Activated effector memory CD4-positive, alpha-beta T cell treated with anti-CD3 and anti-CD28 coated beads, Interleukin-2, amount 50 U/mL, for 16 hours (primary cell): ENCODE results near the gene KLHL28.
A peak's percentile ranks its signal among the peaks of the same experiment; 100 is the strongest.

Source experiments
- DNase-seq: peaks from one replicate; pipeline ENCODE4 v3.0.0-alpha.2; 2020

Gene KLHL28

DNA sequence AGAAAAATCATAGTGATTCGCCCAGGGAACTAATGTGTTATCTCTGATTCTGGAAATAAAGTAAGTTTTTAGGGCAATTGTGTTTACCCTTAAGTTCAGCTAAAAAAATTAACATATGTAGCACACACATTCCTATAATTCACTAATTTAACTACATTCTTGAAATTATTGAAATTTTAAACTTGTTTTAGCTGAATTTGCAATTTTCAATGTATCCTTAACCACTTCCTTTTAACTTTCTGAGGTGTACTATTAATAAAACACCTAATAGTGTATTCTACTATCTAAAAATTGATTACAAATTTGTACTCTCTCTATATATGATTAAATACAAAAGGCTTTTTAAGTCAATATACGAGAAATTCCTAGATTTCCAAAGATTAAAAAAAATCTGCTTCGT is 2.2 kb downstream of the KLHL28 start:
- no peak for DNase-seq

DNA sequence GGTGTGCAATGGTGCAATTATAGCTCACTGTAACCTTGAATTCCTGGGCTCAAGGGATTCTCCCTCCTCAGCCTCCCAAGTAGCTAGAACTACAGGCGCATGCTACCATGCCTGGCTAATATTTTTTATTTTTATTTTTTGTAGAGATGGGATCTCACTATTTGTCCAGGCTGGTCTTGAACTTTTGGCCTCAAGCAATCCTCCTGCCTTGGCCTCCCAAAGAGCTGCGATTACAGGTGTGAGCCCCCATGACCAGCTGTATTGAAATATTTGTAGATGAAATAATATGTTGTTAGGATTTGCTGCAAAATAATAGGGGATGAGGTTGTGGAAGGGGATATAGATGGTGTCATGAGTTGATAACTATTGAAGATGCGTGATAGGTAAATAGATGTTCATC is 4.9 kb downstream of the KLHL28 start:
- no peak for DNase-seq

DNA sequence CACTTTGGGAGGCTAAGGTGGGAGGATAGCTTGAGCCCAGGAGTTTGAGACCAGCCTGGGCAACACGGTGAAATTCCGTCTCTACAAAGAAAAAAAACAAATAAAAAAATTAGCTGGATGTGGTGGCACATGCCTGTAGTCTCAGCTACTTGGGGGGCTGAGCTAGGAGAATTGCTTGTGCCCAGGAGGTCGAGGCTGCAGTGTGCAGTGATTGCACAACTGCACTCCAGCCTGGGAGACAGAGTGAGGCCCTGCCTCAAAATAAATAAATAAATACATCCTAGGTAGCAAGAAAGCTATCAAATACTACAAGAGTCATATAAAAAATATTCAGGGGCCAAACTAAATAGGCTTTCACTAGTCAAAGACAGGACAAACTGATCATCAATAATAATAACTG is 6.2 kb downstream of the KLHL28 start:
- no peak for DNase-seq

DNA sequence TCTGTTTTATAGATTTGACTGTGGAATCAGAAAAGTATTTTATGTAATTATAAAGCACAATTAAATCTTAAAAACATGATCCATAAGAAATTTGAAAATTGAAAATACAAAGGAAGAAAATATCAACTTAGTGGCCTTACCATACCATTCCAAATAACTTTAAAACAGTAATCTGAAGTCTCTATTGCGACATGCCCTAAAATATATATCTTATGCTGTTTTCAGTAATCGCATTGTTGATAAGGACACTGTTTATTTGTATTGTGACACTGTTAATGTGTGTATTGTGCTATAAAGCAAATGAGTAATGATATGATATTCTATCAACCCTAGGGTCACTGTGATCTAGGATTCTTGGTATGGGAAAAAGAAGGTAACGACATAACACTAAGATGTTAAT is 7.0 kb downstream of the KLHL28 start:
- DNase-seq, result no peak

DNA sequence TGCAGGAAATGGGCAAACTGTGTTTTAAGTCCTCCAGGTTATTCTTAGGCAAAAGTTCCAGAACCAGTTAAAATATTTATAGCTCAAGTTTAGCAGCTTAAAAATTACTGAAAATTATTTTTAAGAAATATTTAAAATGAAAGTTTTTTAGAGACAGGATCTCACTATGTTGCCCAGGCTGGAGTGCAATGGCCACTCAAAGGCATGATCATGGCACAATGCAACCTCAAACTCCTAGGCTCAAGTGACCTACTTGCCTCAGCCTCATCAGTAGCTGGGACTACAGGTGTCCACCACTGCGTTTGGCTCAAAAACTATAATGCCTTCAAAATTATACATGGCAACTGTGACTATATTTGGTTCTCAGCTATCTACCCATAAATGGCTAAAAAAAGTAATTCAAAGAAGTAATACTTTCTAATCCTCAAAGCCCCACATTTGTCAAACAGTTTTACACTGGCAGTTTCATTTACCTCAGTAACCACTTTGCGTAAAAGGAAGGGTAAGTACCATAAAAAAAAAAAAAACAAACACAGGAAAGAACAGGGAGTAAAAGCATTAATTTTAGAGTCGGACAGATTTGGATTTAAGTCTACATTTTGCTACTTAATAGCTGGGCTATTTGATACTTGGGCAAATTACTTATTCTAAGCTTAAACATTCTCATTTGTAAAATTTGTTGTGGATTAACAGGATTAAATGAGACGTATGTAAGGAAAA is 9.2 kb downstream of the KLHL28 start:
- no peak for DNase-seq

DNA sequence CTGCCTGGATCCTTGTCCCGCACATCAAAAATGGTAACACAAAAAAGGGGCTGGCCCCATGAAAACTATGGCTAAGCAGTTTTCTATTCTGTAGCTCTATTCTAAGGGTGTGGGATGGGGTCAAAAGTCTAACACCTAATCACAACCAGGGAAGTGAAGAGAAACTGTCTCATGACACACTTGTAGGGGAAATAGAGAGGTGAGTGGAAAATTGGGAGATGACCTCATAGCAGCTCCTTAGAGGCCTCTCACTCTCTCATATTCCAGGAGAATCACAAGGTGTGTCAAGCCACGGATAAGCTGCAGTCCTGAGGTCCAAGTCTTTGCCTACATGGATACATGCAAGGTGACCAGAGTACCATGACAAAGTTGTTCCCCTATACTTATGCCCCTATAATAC is 10.7 kb downstream of the KLHL28 start:
- DNase-seq, result no peak

DNA sequence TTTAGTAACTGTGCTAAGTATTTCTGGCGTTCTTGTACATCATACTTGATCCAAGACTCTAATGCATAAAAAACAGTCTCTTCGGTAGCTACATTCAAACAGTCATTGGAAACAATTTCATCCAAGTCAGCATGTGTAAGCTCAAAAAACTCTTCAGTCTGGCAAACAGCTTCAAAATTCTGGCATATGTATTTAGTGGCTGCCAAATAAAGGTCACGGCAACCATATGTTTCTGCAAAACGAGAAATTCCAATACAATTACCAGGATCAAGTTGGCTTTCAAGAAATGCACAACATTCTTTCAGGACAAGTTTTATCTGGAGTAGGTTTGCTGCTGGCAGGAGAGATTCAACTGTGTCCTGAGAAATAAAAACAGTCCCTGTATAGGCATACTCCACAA is 16.5 kb downstream of the KLHL28 start:
- DNase-seq, result no peak

DNA sequence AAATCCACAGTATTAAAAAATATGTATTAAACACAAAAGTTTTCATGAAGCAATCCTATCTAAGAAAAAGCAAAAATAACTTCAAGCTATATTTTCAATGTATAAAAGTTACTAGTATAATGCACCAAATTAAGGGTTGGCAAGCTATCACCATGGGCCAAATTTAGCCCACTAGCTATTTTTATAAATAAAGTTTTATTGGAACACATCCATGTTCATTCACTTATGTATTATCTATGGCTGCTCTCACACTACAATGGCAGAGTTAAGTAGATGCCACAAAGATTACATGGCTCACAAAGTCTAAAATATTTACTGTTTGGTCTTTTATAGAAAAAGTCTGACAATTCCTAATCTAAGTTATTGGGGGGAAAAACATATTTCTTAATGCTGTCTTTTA is 17.6 kb downstream of the KLHL28 start:
- no peak for DNase-seq

DNA sequence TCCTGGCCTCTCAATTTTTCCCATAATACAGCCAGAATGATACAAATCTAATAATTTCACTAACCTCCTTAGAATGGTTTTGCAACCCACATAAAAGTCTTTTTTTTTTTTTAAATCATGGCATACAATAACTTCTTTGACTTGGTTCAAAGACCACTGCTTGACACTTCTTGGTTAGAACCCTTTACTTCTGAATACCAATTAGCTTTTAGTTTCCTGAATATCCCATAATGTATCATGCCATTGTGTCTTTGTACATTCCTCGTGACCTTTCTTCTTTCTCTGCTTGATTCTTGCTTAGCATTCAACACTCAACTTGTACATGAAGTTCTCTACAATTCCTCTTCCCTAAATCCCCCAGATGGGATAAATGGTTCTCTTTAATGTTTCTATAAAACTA is 19.3 kb downstream of the KLHL28 start:
- no peak for DNase-seq

DNA sequence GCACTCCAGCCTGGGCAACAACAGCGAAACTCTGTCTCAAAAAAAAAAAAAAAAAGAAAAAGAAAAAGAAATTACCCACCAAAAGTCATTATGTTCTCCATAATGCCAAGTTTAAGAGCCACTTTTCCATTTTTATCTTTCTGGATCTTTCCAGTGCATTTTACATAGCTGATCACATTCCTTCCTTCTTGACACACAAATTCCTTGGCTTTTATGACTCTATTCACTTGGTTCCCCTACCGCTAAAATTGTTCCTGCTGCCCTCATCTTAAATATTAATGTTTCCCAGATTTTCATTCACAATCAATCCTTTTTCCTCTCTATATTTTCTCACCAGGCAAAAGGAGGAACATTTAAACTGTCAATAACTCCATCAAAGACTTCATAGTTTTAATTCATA is 20.2 kb downstream of the KLHL28 start:
- DNase-seq, result no peak

DNA sequence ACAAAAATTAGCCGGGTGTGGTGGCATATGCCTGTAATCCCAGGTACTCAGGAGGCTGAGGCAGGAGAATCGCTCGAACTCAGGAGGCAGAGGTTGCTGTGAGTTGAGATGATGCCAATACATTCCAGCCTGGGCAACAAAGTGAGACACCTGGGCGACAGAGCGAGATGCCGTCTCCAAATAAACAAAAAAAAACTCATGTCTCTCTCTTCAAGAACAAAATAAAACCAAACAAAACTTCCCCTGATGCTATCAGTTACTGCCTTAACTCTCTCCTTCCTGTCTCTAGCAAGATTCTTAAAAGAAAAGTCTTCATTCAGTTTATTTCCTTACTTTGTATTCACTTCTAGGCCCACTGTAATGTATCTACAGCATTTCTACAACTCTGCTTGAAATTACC is 20.8 kb downstream of the KLHL28 start:
- no peak for DNase-seq

DNA sequence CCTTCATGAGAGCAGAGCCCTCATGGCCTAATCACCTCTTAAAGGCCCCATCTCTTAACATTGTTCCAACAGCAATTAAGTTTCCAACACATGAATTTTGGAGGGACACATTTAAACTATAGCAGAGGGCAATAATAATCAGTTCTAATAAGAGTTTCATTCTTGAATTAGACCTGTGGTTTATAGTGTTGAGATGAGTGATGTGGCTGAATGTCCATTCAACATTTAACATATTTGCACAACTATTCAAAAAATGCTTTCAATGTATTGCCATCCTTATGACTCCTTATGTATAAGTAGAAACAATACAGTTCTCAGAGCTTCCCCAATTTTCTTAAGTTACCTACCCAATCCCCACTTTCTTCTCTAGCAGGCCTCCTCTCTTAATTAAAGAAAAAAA is 21.5 kb downstream of the KLHL28 start:
- DNase-seq, result no peak

DNA sequence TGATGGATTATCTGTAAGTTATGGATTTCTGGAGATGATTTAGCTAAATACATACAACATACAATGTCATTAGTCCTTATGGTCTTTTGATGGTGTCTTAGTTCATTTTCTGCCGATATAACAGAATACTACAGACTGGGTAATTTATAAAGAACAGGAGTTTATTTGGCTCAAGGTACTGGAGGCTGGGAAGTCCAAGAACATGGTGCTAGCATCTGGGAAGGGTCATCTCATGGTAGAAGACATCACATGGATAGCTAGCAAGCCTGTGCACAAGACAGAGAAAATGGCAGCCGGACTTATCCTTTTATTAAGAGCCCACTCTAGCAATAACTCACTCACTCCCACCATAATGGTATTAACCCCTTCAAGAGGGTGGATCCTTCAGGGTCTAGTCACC is 24.2 kb downstream of the KLHL28 start:
- no peak for DNase-seq

DNA sequence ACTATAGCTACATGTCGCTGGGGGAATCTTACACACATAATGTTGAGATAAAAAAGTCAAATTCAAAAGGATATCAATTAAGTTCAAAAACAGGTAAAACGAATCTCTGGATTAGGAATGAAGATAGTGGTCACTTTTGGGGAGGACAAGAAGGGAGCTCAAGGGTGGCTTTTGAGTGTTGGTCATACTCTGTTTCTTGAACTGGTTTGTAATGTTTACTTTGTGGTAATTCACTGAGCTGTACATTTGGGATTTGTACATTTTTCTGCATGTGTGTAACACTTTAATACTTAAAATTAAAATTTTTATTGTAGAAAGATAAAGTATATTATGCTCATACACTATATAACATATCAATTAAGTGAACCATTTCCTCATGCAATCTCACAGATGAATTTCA is 26.6 kb downstream of the KLHL28 start:
- DNase-seq, result no peak

DNA sequence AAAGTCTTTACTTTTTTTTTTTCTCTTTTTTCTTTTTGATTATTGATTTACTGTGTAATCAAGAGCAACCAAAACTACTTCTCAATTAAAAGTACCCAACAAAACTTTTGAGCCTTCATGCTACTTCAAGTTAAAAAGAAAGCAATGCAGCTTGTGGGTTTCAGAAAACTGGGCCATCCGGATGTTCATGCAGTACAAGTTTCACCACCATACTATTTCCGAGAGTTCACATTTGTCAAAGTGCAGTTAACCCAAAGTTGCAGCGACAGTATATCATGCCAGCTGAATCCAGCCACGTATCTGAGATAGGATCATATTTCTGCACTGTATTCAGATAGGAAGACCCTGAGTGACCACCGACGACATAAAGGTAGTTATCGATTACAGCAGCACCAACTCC is 33.0 kb downstream of the KLHL28 start:
- DNase-seq, result no peak

DNA sequence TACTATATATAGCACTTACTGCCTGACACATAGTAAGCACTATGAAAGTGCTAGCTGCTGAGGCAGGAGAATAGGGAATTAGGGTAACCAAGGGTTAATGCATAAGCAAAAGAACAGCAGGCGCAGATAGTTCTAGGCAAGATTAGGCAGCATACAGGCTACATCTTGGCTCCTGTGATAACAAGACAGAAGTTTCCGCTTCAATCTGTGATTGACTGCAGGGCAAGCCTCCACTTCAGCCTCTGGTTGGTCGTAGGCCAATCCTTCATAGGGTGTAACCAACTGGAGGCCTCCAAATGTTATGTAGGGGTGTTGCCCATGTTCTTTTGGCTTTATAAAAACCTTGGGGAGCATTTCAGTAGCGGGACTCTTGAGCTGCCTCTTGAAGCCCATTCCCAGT is 46.9 kb downstream of the KLHL28 start:
- DNase-seq, result no peak

DNA sequence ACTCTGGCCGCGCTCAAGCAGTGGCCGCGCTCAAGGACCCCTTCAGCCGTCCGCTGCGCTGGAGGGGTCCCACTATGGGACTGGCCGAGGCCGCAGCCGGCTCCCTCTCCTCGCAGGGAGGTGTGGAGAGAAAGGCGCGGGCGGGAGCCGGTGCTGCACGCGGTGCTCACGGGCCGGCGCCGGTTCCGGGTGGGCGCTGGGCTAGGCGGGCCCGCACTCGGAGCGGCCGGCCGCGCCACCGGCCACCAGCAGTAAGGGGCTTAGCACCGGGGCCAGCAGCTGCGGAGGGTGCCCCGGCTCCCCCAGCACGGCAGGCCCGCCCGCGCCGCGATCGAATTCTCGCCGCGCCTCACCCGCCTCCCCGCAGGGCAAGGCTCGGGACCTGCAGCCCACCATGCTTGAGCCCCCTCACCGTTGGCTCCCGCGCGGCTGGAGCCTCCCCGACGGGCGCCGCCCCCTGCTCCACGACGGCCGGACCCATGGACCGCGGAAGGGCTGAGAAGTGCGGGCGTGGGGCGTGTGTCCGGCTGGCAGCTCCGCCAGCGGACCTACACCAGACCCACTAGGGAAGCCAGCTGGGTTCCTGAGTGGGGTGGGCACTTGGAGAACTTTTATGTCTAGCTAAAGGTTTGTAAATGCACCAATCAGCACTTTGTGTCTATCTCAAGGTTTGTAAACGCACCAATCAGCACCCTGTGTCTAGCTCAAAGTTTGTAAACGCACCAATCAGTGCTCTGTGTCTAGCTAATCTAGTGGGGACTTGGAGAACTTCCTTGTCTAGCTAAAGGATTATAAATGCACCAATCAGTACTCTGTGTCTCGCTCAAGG is 49.5 kb downstream of the KLHL28 start:
- no peak for DNase-seq

DNA sequence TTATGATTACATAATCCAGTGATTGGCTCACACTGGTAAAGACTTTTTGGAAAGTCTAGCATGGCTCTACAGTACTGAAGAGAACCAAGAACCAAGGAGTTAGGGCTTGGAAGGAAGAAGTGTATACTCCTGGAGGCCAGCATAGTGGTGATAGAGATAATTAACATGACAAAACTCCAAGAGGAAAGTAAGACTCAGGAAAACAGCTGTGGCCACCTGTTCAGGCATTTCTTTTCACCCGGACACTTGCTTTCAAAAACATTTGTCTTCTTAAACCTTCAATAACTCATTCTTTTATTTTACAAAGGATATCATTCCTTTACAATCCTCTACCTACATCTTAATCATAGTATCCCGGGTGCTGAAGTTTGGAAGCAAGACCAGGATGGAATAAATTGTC is 50.9 kb downstream of the KLHL28 start:
- no peak for DNase-seq

DNA sequence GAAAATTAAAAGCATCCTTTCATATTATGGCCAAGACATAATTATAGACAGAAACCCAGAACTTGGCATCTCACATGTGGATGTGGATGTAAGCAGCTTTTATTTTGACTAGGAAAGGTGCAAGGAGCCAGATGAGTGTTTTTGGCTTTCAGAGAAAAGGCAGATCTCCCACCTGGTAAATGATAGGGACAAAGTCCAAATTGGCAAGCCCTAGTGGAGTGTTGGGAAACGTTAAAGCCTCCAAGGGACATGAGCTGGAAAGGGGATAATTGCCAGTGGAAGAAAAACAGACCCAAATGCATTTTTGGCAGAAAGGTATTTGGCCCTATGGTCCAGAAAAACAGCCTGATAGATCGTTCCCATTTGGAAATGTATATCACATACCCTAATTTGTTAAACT is 60.1 kb downstream of the KLHL28 start:
- DNase-seq, result no peak

DNA sequence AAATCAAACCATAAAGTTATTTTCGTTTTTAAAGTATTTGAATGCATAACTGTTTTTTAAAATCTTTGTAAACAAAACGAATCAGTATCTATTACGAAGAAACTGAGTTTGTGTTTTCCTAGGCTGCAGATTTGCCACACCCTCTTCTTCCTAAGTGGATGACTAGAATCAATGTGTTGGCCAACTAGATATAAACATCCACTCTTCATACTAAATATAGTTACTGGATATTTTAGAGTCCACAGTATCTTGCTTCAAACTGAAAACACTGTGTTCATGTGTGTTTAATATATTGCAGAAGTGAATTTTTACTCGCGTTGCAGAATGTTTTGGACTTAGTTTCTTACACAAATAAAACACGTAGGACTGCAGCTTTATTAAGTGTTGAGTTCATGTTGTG is 63.2 kb downstream of the KLHL28 start:
- DNase-seq, result no peak

DNA sequence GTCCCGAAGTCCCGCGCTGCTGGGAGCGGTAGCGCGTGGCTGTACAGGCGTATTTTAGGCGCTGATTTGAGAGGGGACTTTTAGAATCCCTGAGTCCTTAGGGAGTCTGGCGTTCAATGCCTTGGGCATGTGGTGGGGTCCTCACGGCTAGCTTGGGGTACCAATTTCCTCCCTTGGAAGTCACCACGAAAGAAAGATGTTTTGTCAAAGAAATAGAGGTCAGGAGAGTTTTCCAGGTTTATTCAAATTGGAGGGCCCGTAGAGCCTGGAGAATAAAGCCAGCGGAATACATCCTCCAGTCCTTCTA is 63.9 kb downstream of the KLHL28 start:
- DNase-seq, result no peak

DNA sequence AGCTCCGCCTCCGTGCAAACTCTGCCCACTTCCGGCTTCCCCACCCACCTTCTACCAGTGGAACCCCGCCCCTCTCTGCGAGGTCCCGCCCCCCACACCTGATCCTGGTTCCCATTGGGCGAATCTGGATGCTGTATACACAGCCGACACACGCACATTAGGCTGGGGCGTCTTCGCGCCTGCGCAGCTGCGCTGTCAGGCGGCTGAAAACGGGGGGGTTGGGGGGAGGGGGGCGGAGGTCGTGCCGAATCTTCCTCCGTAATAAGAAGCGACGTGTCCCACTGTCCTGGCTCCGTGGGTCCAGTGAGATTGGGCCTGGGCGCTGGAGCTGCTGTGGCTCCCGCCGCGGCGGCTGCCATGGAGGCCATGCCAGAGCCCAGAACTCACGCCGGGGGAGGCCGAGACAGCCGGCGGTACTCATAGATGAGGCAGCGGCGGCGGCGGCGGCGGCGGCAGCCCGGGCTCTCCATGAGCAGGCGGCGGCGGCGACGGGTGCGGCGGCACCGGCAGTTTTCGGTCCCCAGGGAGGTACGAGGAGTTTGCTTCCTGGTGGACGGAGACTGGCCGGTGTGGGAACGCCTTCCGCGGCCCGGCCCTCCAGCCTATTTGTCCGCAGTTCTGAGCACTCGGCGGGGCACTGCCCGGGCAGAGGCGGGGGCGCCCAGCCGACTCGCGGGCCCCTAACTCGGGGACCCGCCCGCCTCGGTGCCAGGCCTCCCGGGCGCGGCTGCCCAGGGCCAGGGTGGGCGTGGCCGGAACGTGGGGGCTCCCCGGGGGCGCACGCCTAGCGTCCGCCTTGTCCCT is 64.5 kb downstream of the KLHL28 start:
- peak; percentile 98 for DNase-seq

DNA sequence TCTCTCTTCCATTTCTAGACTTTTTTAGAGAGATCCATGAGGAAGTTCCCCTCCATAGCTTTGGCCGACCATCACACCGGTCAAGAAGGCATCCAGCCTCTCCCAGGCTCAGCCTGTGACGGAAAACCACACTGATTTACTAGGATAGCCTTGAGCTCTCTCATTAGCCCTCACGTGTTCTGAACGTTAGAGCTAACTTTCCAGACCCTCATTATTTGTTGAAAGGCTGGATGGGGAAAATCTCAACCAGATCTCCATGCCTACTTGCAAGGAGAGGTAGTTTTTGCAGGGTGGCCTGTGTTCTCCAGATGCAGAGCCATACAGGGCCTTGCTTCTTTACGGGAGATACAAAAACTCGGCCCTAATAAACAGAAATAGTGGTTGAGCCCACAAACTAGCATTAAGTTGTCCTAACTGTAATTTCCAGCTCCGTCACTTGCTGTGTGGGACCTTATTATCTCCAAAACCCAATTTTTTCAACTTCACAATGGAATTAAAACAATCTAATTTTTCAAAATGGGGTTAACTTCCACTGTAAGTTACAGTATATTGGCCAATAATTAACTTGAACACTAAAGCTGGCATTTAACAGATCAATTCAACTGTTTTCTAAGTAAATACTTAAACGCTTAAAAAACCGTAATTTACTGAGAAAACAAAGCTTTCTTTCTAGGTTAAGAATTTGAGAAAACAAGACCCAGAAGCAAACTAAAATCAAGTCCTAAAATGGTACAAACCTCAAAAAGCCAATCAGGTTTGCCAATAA is 65.3 kb downstream of the KLHL28 start:
- no peak for DNase-seq
